WTC11 (cell line): ENCODE data around the gene FAM174B.
"Not testable (repeated sequence)": the region's sequence is repeated elsewhere in the genome, so short reads cannot be mapped to it uniquely, and the experiment has no call there.

ENCODE experiments used
- TF ChIP-seq, protein P1 (sequence below): sonication (generic); formaldehyde crosslinking; IDR thresholded peaks from 2 replicates; pipeline ENCODE4 v1.8.1; 2022; ENCODE audit warnings: mild to moderate bottlenecking, moderate library complexity, missing genetic modification reagents
- TF ChIP-seq, protein P2 (sequence below): sonication (generic); formaldehyde crosslinking; IDR thresholded peaks from 2 replicates; pipeline ENCODE4 v1.8.0; 2022; ENCODE audit warnings: mild to moderate bottlenecking, missing genetic modification reagents
- TF ChIP-seq, protein P3 (sequence below): fragments of 200-600 bp; IDR thresholded peaks from 2 replicates; pipeline ENCODE4 v1.8.0; 2022; ENCODE audit warnings: antibody characterized with exemption

DNA sequence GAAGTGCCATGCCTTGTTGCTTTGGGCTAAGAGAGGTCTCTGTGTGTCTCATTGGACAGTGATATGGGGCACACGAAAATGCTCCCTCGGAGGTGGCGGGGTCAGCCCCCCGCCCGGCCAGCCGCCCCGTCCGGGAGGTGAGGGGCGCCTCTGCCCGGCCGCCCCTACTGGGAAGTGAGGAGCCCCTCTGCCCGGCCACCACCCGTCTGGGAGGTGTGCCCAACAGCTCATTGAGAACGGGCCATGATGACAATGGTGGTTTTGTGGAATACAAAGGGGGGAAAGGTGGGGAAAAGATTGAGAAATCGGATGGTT lies 48.8 kb downstream of the FAM174B start:
- TF ChIP-seq, protein P1, sequence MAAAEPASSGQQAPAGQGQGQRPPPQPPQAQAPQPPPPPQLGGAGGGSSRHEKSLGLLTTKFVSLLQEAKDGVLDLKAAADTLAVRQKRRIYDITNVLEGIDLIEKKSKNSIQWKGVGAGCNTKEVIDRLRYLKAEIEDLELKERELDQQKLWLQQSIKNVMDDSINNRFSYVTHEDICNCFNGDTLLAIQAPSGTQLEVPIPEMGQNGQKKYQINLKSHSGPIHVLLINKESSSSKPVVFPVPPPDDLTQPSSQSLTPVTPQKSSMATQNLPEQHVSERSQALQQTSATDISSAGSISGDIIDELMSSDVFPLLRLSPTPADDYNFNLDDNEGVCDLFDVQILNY (CRISPR knock-in tag): not testable (repeated sequence)
- TF ChIP-seq, protein P2, sequence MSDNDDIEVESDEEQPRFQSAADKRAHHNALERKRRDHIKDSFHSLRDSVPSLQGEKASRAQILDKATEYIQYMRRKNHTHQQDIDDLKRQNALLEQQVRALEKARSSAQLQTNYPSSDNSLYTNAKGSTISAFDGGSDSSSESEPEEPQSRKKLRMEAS (CRISPR knock-in tag): not testable (repeated sequence)
- TF ChIP-seq, protein P3, sequence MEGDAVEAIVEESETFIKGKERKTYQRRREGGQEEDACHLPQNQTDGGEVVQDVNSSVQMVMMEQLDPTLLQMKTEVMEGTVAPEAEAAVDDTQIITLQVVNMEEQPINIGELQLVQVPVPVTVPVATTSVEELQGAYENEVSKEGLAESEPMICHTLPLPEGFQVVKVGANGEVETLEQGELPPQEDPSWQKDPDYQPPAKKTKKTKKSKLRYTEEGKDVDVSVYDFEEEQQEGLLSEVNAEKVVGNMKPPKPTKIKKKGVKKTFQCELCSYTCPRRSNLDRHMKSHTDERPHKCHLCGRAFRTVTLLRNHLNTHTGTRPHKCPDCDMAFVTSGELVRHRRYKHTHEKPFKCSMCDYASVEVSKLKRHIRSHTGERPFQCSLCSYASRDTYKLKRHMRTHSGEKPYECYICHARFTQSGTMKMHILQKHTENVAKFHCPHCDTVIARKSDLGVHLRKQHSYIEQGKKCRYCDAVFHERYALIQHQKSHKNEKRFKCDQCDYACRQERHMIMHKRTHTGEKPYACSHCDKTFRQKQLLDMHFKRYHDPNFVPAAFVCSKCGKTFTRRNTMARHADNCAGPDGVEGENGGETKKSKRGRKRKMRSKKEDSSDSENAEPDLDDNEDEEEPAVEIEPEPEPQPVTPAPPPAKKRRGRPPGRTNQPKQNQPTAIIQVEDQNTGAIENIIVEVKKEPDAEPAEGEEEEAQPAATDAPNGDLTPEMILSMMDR: not testable (repeated sequence)
